Smooth muscle cell of the brain vasculature (primary cell): ENCODE measurements around the gene ATP6V1A.
A peak's percentile ranks its signal among the peaks of the same experiment; 100 is the strongest.

Source experiments
- DNase-seq: peaks from one replicate; pipeline ENCODE4 v3.0.0-alpha.2; 2012; ENCODE audit warnings: low read depth, low spot score

ATP6V1A gene

DNA sequence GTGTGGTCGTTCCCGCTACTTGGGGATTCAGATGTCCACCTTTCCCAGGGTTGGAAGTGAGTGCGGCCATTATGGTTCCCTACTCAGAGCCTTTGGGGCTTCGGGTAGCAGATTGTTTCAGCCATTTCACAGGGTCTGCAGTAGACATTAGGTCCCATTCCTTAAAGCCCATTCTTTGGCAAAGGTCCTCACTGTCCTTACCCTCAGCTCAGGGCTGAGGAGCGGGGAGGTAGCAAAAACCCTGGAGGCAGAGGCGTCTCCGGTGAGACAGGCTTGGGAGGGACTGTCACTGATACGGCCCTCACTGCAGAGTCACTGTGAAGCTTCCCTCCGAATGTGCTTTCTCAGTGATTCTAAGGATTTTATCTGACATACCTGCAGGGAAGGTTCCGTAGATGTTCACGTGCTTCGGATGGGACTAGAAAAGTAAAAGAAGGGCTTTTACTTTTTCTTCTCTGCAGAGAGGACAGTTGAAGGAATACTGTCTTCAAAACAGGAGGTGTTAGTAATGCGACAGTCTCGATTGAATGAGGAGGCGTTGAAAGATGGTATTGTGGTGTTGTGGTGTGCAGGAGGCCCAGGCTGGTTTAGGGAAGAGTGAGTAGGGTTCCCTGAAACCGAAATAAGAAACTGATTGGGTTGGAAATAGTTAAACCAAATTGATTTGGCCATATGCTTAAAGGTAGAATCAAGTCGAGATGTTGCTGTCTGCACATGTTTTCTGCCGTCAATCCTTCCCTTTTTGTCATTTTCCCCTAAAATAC, 630 bp downstream of the ATP6V1A start:
- DNase-seq, result no peak

DNA sequence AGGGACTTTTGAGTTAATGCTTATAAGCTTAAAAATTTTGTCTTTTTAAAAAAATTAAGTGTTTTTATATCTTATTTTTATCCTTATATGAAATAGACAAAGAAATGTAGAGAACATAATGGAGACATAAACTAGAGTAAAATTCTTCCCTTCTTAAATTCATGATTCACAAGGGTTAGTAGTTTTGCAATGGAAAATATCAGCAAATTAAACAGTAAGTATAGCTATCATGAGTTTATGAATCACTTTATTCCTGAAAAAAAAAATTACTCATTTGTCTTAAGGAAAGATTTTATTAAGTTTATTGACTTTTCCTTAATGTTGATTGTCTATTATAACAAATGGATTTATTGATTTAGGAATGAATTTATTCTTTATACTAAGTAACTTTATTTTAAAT, 4.3 kb downstream of the ATP6V1A start:
- no peak for DNase-seq

DNA sequence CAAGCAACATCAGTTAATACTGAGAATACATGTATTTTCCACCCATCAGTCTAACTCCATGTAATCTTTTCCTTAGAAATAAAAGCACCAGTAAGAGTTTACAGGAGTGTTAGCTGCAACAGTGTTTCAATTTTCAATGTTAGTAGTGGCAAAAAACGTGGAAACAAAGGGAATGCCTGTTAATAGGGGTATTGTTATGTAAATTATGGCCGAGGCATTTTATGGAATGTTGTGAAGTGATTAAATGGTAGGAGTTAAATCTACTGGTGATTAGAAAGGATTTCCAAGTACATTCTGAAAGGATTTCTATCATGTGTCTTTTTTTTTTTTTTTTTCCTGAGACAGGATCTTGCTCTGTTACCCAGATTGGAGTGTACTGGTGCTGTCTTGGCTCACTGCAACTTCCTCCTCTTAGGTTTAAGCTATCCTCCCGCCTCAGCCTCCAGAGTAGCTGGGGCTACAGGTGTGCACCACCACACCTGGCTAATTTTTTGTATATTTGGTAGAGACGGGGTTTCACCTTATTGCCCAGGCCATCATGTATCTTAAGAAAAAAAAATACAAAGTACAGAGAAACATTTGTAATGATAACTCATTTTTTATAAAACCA, 6.6 kb downstream of the ATP6V1A start:
- DNase-seq, result no peak

DNA sequence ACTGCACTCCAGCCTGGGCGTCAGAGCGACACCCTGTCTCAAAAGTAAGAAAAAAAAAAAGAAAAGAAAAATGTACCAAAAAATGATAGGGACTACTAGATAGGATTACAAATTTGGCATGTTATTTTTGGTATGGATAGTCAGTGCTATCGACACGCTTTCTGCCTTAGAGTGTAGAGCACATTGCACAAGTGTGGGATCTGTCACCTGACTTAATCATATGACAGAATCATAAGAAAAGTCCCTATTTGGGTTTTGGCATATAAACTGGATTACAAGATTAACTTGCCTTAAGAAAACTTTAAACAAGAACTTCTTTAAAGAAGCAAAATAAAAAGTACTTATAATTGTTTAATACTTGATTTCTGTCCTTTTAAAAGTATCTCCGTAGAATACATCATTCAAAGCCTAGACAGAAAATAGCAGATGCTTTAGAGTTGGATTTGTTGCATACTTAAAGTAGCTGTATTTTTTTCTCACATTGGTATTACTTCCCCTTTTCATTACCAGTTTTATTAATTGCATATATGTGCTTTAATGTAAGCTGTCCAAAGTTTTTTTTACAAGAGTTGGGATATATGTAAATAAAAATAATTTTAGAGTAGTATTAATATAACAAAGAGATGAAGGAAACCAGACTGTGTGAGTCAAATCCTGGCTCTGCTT, 7.8 kb downstream of the ATP6V1A start:
- DNase-seq, result no peak

DNA sequence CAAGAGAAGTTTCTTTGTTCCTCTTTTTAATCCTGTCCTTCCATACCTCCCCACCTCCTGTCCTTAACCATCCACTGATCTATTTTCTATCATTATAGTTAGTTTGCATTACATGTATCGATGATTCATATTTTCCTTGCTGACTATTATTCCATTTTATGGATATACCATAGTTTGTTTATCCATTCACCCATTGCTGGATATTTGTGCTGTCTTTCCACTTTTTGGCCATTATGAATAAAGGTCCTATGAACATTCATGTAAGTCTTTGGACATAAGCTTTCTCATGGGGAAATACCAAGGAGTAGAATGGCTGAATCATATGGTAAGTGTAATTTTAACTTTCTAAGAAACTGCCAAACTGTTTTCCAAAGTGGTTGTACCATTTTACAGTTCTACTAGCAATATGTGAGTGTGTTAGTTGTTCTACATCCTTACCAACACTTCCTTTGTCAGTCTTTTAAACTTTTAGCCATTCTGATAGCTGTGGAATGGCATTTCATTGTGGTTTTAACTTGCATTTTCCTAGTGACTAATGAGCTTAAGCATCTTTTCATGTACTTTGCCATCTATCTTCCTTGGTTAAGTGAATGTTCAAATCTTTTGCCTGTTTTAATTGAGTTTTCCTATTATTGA, 11.7 kb downstream of the ATP6V1A start:
- no peak for DNase-seq

DNA sequence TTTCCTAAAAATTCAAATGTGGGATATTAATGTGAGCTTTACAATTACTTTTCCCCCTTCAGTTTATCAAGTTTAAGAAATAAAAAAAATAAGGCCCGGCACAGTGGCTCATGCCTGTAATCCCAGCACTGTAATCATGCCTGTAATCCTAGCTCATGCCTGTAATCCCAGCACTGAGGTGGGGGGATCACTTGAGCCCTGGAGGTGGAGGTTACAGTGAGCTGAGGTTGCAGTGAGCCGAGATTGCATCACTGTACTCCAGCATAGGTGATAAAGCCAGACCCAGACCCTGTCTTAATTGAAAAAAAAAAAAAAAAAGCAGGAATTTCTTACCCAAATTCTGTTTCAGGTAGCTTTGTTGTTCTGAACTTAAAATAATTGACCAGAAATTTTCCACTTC, 17.9 kb downstream of the ATP6V1A start:
- DNase-seq, result no peak

DNA sequence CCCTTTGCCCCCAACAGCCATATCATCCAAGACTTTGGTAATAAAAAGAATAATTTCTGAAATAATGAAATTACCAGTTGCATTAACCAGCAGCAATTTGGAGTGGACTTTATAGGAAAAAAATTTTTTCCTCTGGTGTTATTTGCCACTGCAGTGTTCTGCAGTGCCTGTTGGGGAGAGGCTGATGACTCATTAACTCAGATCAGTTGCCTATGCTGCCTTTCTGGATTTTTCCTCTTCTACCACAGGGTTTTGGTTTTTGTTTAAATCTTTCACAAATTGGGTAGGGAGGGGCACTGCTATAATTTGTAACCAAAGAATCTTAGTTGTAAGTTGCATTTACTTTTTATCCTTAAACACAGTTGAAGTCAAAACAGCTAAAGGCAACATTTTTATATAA, 22.7 kb downstream of the ATP6V1A start:
- no peak for DNase-seq

DNA sequence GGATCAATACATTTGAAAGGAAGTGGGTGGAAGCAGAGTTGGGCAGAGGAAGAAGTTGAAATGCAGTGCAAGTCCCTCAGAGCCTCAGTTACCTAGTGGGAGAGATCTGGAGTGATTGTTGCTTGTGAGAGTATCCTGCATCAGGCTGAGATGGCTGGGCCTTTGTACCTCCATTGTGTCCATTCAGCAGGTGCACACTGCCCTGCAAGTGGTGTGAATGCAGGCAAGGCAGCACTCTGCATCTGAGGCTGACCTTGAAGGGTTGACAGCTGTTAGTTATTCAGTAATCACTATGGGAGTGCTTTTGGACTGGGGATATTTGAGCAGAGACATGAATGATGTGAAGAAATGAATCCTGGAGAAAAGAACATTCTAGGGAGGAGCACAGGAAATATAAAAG, 25.2 kb downstream of the ATP6V1A start:
- DNase-seq, result no peak

DNA sequence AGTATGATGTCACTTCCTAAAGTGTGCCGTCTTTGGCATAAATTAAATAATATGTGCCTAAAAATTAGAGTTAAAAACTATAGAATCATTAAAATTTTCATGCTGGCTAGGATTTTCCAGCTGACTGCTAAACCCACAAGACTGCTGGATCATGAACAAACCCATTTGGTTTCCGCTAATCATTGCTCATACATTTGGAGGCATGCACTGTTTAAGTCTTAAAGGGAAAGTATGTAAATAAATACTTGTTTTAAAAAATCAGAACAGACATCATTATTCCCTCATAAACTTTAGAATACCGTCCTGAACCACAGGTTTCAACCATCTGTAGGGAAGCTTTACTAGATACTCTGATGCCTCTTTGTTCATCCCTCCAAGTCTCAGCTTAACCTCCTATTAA, 26.5 kb downstream of the ATP6V1A start:
- no peak for DNase-seq

DNA sequence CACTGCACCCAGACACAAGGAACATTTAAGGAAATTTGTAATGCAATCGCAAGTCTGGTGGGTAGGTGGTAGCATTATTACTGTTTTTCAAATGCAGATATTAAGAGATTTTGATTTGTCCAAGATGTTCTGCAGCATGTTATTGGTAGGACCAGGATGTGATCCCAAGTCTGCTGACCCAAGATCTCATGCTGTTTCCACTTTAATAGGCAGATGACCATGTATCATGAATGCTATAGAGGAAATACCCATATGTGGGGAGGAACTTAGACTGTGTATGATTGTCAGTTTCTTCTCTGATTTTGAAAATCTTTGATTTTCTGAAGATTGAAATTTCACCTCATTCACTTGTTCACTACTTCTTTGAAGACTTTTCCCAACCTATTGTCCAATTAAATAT, 28.7 kb downstream of the ATP6V1A start:
- no peak for DNase-seq

DNA sequence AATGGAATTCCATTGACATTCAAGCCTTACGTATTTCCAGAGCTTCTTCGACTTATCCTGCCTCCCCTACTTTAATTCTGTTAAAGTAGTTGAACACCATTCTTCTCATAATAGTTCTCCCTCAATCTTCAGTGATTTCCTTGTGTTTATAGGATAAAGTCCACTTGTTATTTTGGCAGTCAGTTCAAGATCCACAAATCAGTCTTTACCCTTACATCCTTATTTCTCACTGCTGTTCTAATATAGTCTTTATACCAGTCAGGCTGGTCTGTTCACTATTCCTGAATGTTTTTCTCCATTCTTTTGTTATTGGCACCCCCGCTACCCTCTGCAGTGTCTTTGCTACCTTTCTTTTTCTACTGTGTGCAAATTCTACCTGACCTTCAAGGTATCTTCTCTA, 29.7 kb downstream of the ATP6V1A start:
- no peak for DNase-seq

DNA sequence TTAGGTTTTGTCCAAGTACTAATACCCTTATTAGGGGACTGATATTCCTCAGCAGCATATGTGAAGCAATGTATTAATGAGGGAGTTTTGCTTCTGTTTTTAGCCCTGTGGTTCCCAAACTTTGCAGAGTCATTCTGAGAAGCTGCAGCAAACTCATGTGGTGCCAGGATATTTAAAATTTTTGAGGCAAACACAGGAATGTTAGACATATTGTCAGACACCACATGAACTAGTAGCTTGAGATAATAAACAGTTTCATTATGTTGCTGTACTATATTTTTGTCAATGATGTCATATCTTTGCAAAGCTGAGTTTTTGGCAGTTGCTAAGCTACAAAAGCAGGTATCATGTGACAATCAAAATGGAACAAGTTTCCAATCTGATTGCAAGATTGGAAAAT, 36.6 kb downstream of the ATP6V1A start:
- DNase-seq, result peak; percentile 54

DNA sequence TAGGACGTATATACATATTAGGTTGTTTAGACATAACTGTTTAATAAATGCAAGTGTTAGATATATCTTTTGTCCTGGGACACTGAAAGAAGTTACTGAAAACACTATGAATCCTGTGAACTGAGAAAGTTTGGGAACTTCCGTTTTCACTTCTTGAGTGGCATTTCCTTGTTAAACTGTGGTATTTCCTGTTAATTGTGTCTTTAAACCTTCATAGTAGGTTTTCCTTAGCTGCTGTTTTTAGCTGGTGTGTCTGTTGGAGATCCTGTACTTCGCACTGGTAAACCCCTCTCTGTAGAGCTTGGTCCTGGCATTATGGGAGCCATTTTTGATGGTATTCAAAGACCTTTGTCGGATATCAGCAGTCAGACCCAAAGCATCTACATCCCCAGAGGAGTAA, 37.1 kb downstream of the ATP6V1A start:
- DNase-seq, result no peak

DNA sequence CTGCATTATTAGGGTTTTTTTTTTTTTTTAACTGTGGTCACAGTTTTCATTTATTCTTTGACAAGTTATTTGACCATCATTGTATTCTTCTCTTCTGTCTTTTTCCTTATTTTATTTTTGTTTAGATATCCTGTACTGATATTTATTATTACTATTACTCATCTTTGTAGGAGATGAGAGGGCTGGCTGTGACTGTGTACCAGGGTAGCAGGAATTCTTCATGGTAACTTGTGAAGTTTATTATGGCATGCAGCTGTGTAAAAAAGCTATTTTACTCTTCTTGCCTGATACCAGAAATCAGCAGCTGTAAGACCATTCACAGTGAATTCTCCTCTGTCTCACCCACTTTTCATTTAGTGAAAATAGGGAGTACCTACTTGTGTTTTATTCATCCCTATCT, 44.5 kb downstream of the ATP6V1A start:
- DNase-seq, result no peak

DNA sequence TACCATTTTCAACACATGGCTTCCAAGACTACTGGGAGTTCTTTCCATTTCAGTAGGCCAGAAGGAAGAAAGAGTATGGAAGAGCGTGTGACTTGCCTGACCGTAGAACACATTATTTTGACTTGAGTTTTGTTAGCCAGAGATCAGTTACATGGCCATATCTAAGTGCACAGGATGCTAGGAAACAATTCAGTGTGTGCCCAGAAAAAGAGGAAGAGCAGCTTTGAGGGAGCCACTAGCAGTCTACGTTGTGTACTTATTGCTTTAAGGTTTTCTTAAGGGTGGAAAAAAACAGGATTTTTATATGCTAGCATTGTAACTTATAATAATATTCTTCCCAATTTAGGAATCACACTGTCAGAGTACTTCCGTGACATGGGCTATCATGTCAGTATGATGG, 47.7 kb downstream of the ATP6V1A start:
- no peak for DNase-seq

DNA sequence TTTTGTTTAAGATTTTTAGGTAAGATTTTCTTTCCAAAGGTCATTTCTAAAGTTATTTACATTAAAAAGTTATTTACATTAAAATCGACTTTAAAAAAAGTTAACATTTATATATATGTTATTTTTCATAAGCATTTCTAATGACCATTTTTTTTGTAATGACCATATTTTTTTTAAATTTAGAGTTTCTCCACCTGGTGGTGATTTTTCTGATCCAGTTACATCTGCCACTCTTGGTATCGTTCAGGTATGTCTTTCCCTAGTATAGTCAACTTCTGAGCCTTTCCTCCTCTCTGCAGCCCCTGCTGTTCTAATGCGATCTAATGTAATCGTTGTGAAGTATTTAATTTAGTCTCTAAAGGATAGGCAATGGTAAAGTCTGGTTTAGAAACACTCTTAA, 48.9 kb downstream of the ATP6V1A start:
- no peak for DNase-seq

DNA sequence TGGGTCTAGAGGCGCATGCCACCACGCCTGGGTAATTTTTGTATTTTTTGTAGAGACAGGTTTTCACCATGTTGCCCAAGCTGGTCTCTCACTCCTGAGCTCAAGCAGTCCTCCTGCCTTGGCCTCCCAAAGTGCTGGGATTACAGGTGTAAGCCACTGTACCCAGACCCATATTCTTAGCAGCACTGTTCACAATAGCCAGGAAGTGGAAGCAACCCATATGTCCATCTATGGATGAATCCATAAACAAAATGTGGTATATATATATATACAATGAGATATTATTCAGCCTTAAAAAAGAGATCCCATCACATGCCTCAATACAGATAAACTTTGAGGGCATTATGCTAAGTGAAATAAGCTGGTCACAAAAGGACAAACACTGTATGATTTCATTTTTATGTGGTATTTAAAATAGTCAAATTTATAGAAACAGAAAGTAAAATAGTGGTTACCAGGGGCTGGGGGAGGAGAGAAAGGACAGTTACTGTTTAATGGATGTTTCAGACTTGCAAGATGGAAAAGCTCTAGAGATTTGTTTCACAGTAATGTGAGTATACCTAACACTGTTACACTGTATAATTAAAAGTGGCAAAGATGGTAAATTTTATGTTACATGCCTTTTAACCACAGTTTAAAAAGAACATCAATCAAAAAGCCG, 56.1 kb downstream of the ATP6V1A start:
- no peak for DNase-seq

DNA sequence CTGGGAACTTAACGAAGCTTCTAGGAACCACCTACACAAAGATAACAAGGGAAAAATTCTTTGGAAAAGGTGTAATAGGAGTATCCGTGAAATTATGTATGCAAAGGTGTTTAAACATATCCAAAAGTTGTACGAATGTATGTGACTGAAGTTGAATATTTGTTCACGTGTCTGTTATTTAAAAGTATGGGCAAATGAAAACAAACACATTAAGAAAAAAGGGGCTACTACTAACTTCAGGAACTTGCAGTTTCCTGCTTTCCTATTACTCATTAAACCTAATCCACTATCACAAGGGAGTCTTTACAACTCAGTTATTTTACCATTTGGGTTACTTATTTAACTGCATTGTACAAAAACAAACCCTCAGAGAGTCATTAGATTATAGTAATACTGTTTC, 57.8 kb downstream of the ATP6V1A start:
- no peak for DNase-seq

DNA sequence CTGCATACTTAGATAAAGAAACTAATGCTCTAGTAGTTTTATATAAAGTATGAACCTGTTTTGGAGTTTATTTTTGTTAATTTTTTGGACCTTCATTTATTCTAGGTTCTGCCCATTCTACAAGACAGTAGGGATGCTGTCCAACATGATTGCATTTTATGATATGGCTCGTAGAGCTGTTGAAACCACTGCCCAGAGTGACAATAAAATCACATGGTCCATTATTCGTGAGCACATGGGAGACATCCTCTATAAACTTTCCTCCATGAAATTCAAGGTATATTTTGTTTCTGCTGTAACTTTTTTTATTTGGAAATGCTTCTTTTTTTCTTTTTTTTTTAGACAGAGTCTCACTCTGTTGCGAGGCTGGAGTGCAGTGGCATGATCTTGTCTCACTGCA, 58.4 kb downstream of the ATP6V1A start:
- no peak for DNase-seq

DNA sequence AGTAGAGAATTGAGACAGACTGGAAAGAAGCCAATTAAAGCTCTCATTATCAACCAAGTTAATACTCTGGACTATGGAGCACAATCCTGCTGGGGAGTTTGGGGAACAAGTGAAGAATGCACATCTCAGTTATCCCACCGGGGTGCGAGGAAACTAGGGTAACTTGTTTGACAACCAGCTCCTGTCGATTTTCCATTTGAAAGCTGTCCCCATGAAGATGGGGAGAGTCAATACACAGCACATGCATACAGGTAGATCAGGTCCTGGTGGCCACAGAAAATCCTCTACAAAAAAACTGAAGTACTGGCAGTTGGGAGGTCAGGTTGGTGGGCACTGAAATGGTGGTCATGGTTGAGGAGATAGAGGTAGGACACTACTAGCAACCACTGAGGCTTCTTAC, 66.0 kb downstream of the ATP6V1A start:
- no peak for DNase-seq

DNA sequence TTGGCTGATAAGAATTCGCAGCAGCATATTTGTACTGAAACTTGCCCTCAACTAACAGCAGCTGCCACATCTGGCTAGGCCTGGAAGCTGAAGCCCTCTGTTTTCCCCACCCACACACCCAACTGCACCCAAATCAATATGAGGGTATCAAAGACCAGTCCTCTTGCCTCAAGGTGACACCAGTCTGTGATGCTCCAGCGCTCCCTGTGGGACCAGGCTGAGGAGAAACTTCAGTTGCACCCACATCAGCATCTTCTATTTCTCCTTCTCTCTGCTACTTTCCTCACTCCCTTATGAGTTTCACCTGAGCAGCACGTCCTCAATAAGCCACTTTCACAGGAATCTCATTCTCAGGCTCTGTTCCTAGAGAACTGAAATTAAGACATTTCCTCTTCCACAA, 73.0 kb downstream of the ATP6V1A start:
- DNase-seq, result no peak

DNA sequence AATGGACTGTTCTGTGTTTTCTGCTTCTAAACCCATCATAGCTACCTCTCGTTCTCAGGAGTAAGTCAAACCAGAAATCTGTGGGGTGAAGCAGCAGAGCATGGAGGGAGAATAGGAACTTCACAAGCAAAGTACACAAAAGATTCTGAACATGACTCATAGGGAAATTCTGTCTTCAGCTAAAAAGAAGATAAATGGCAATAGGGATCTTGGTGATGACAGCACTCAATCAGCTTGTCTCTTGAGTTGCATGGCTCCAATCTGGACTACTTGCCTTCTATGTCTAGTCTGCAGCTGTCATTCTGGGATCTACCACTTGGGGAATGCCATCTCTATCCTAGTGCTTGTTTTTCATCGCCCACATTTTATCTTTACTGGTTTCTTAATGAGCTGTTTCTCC, 78.3 kb downstream of the ATP6V1A start:
- DNase-seq, result no peak
